GM23248 (cell line): ENCODE measurements around the gene LEFTY1. TPM values are rescaled to one million over a fixed set of nuclear protein-coding genes. Genes with fewer than 3 reads are reported as not detected.

Experiments
- DNase-seq: peaks from one replicate; pipeline ENCODE4 v3.0.0-alpha.2; 2015
- H2AFZ ChIP-seq: fragments of 200-600 bp; sonication (generic); 2 replicates; pipeline ENCODE4 v1.6.1; 2016; ENCODE audit warnings: antibody characterized with exemption
- H3F3A ChIP-seq: fragments of 200-600 bp; sonication (generic); 2 replicates; pipeline ENCODE4 v1.6.1; 2016; ENCODE audit warnings: mild to moderate bottlenecking, antibody characterized with exemption, mixed run types; ENCODE audit not compliant: insufficient read depth
- H3K27ac ChIP-seq: fragments of 200-600 bp; sonication (generic); 2 replicates; pipeline ENCODE4 v1.5.1; 2016; ENCODE audit warnings: mild to moderate bottlenecking
- H3K27me3 ChIP-seq: fragments of 200-600 bp; sonication (generic); replicated peaks from 2 replicates; pipeline ENCODE4 v1.6.1; 2016; ENCODE audit warnings: mild to moderate bottlenecking; ENCODE audit not compliant: insufficient read depth
- H3K36me3 ChIP-seq: fragments of 200-600 bp; sonication (generic); 2 replicates; pipeline ENCODE4 v1.6.1; 2016; ENCODE audit warnings: low read depth, mild to moderate bottlenecking
- H3K4me1 ChIP-seq: fragments of 200-600 bp; sonication (generic); 2 replicates; pipeline ENCODE4 v1.6.1; 2016; ENCODE audit warnings: mild to moderate bottlenecking; ENCODE audit not compliant: insufficient read depth
- H3K4me2 ChIP-seq: fragments of 200-600 bp; sonication (generic); one replicate; pipeline ENCODE4 v1.6.1; 2016; ENCODE audit warnings: mild to moderate bottlenecking; ENCODE audit not compliant: unreplicated experiment
- H3K4me3 ChIP-seq: fragments of 200-600 bp; sonication (generic); 2 replicates; pipeline ENCODE4 v1.5.1; 2016; ENCODE audit warnings: mild to moderate bottlenecking
- H3K79me2 ChIP-seq: fragments of 200-600 bp; sonication (generic); 2 replicates; pipeline ENCODE4 v1.6.1; 2016; ENCODE audit warnings: mild to moderate bottlenecking; ENCODE audit not compliant: insufficient read depth
- H3K9ac ChIP-seq: fragments of 200-600 bp; sonication (generic); 2 replicates; pipeline ENCODE4 v1.6.1; 2016; ENCODE audit warnings: mild to moderate bottlenecking
- H3K9me2 ChIP-seq: fragments of 200-600 bp; sonication (generic); 2 replicates; pipeline ENCODE4 v1.6.1; 2016; ENCODE audit warnings: mixed run types, mild to moderate bottlenecking, moderate library complexity; ENCODE audit not compliant: insufficient read depth
- H3K9me3 ChIP-seq: fragments of 200-600 bp; sonication (generic); one replicate; pipeline ENCODE4 v1.6.1; 2017; ENCODE audit warnings: low read depth
- H4K20me1 ChIP-seq: fragments of 200-600 bp; sonication (generic); 2 replicates; pipeline ENCODE4 v1.6.0; 2016; ENCODE audit not compliant: insufficient read depth
- EZH2 ChIP-seq: fragments of 200-600 bp; sonication (generic); IDR thresholded peaks from 2 replicates; pipeline ENCODE4 v1.6.1; 2018; ENCODE audit warnings: antibody characterized with exemption, mild to moderate bottlenecking; ENCODE audit not compliant: insufficient read depth, poor library complexity, severe bottlenecking
- EZH2phosphoT487 ChIP-seq: fragments of 200-600 bp; sonication (generic); IDR thresholded peaks from 2 replicates; pipeline ENCODE4 v1.6.1; 2018; ENCODE audit warnings: antibody characterized with exemption, moderate library complexity, mild to moderate bottlenecking, low read depth; ENCODE audit not compliant: insufficient read depth
- WGBS, 2 experiments: methylation state at CpG; one replicate each; pipeline ENCODE4 v1.1.6; 2015 to 2017; ENCODE audit warnings: low lambda C conversion rate in 2 of 2, low coverage in 1 of 2; ENCODE audit errors: missing lambda C conversion rate in 2 of 2; 5-methylcytosine and 5-hydroxymethylcytosine counted together
- in situ Hi-C: fragments of 300-500 bp; cut with MboI; formaldehyde crosslinking; loops from 2 replicates; pipeline ENCODE4 v1.15.0; 2020
- polyA plus RNA-seq: library from polyadenylated mRNA; unstranded; fragments of >200 nt; fragmentation: Nextera tagmentation; extraction: Ambion mirVana; gene quantifications from 2 replicates; pipeline ENCODE4 v1.2.1, GENCODE V29; 2016
- total RNA-seq: library from RNA; depleted of rRNA; stranded (reverse); fragments of >200 nt; shearing (Covaris generic); gene quantifications from 2 replicates; pipeline ENCODE4 v1.2.3, GENCODE V29; 2014

LEFTY1 gene
- total and polyA plus RNA-seq, 2 experiments from 2014 or later = not detected

DNA sequence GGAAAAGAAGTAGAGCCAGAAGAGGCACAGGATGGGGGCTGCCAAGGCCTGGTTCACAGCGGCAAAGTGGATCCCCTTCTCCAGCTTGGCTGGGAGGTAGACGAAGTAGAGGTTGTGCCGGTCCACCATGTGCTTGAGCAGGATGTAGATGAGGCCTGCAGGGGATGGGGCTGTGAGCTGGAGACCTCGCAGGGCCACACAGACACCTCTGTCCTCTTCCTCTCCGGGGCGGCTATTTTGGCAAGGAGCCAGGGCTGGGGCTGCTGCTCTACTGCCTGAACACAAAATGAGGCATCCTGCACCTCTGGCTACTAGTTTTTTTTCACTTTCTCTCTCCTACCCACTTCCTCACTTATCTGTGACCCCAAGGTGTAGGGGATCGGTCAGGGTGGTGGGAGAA lies 39.0 kb downstream of the LEFTY1 start:
- H3K4me1 ChIP-seq = no peaks in the 10 kb centered on the region
- no peaks in the 10 kb centered on the region for H3K79me2 ChIP-seq
- H3K9me3 ChIP-seq = no peaks in the 10 kb centered on the region
- no peak overlapping the region for H3K9ac ChIP-seq
- in situ Hi-C loops = loop anchor here (10.0 kb wide), 1 partner anchor 125 kb away; no protein-coding TSS in a partner anchor
- TF ChIP-seq EZH2 (no peak), EZH2phosphoT487 (no peak)
- no peaks in the 10 kb centered on the region for H3K27me3 ChIP-seq
- H3K36me3 ChIP-seq = 0 out of 2 replicates have a peak, but pooled peaks cover 1% of the 10 kb centered on the region
- no peak overlapping the region for H2AFZ ChIP-seq
- 72 to 78% methylated on average over 7 of the region's 7 CpGs for WGBS, 2 experiments
- no peak overlapping the region for H3K4me2 ChIP-seq
- no peaks in the 10 kb centered on the region for H3K9me2 ChIP-seq
- DNase-seq = no peak
- no peaks in the 10 kb centered on the region for H3F3A ChIP-seq
- H4K20me1 ChIP-seq = no peaks in the 10 kb centered on the region
- no peak overlapping the region for H3K4me3 ChIP-seq
- H3K27ac ChIP-seq = no peak overlapping the region

GRCh38 chr1:225848030-225848955 lies 40.7 kb downstream of the LEFTY1 start:
- in situ Hi-C loops = no loop called here
- no peak overlapping the region for H3K9ac ChIP-seq
- DNase-seq = peak; percentile 19
- no peaks in the 10 kb centered on the region for H3F3A ChIP-seq
- no peak overlapping the region for H3K4me2 ChIP-seq
- no peaks in the 10 kb centered on the region for H3K79me2 ChIP-seq
- H3K36me3 ChIP-seq = no peaks in the 10 kb centered on the region
- no peaks in the 10 kb centered on the region for H3K4me1 ChIP-seq
- H3K27ac ChIP-seq = no peak overlapping the region
- H3K4me3 ChIP-seq = no peak overlapping the region
- TF ChIP-seq EZH2phosphoT487 (no peak), EZH2 (no peak)
- no peak overlapping the region for H2AFZ ChIP-seq
- no peaks in the 10 kb centered on the region for H3K9me2 ChIP-seq
- H4K20me1 ChIP-seq = no peaks in the 10 kb centered on the region
- no peaks in the 10 kb centered on the region for H3K9me3 ChIP-seq
- 68 to 71% methylated on average over 15 to 16 of the region's 16 CpGs for WGBS, 2 experiments
- no peaks in the 10 kb centered on the region for H3K27me3 ChIP-seq

GRCh38 chr1:225847610-225848009 lies 41.3 kb downstream of the LEFTY1 start:
- in situ Hi-C loops = no loop called here
- H3K9me2 ChIP-seq = no peaks in the 10 kb centered on the region
- TF ChIP-seq EZH2phosphoT487 = no peak
- TF ChIP-seq EZH2 = no peak
- H3K36me3 ChIP-seq = no peaks in the 10 kb centered on the region
- H3K4me3 ChIP-seq = no peak overlapping the region
- DNase-seq = no peak
- no peaks in the 10 kb centered on the region for H3K27me3 ChIP-seq
- no peaks in the 10 kb centered on the region for H3K4me1 ChIP-seq
- H3F3A ChIP-seq = no peaks in the 10 kb centered on the region
- no peak overlapping the region for H3K4me2 ChIP-seq
- no peaks in the 10 kb centered on the region for H4K20me1 ChIP-seq
- no peak overlapping the region for H3K27ac ChIP-seq
- H3K9me3 ChIP-seq = no peaks in the 10 kb centered on the region
- H3K9ac ChIP-seq = no peak overlapping the region
- H3K79me2 ChIP-seq = no peaks in the 10 kb centered on the region
- H2AFZ ChIP-seq = no peak overlapping the region
- WGBS, 2 experiments = 71 to 76% methylated on average over 4 of the region's 4 CpGs

DNA sequence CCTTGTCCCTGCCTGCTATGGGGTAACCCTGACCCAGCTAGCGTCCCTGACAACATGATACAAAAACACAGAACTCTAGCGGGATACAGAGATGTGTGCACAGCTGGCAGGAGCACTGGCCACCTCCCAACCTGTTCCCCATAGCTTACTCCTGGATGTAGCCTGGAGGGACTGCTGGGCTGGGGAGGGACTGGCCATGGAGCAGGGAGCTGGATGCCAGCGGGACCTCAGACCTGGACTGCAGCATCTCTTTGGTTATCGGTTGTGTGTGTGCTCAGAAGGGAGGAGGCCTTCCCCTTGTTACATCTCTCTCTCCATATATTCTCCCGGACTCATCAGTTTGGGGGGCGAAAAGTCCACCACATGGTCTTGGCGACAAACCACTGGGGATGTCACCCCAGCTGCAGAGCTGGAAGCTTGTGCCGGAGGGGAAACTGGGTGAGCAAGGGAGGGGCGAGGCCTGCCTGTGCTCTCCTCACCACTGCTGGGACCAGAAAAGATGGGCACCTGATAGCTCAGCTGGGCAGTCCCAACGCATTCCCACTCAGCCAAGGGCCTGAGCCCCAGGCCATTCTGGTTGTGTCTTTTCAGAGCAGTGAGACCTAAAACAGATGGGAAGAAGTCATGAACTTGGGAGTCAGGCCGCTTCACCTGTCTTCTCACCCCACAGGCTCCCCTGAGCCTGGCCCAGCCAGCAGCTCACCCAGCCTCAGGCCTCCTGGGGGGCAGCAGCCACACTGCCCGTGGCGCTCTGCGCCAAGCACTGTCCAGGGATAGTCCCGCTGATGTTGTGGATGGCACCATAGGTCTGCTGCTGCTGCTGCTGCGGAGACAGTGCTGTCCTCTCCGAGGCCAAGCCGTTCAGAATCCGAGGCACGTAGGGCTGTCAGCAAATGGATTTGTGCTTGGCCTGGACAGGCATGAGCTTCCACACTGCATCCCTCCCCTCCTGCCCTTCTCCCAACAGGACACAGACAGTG lies 42.3 kb downstream of the LEFTY1 start:
- H3K4me1 ChIP-seq = no peaks in the 10 kb centered on the region
- H3K9me3 ChIP-seq = no peaks in the 10 kb centered on the region
- no peak for TF ChIP-seq EZH2
- no peak for TF ChIP-seq EZH2phosphoT487
- DNase-seq = no peak
- WGBS, 2 experiments = 83 to 89% methylated on average over 20 of the region's 20 CpGs
- no peak overlapping the region for H3K4me2 ChIP-seq
- no peaks in the 10 kb centered on the region for H3K9me2 ChIP-seq
- H3K27ac ChIP-seq = no peak overlapping the region
- no peaks in the 10 kb centered on the region for H3K36me3 ChIP-seq
- H3K4me3 ChIP-seq = no peak overlapping the region
- H3K79me2 ChIP-seq = no peaks in the 10 kb centered on the region
- H2AFZ ChIP-seq = no peak overlapping the region
- H4K20me1 ChIP-seq = no peaks in the 10 kb centered on the region
- no peaks in the 10 kb centered on the region for H3K27me3 ChIP-seq
- H3K9ac ChIP-seq = no peak overlapping the region
- H3F3A ChIP-seq = no peaks in the 10 kb centered on the region
- in situ Hi-C loops = no loop called here
